K562 (cell line): ENCODE measurements around the gene DHX8.

ENCODE experiments used
- EGR1 ChIP-seq: fragments of 450-650 bp; conservative IDR thresholded peaks from 2 replicates; pipeline ENCODE4 v1.6.1; 2017; ENCODE audit warnings: mild to moderate bottlenecking
- EP300 ChIP-seq: IDR thresholded peaks from 2 replicates; pipeline ENCODE4 v1.6.1; 2012; ENCODE audit warnings: low read length, improper control_type of control experiment
- ETV6 ChIP-seq, 3 experiments: fragments of 150-350 bp in 1 of 3; sonication (generic) in 1 of 3; formaldehyde crosslinking in 1 of 3; IDR thresholded peaks; 2 replicates each; pipeline versions ENCODE4 v1.6.1 to v1.8.0; 2014 to 2022; ENCODE audit warnings: borderline replicate concordance in 2 of 3, low read depth in 2 of 3, antibody characterized with exemption in 1 of 3, low read length in 1 of 3, mild to moderate bottlenecking in 1 of 3, missing genetic modification reagents in 1 of 3
- MYNN ChIP-seq, 2 experiments: sonication (generic); formaldehyde crosslinking in 1 of 2; IDR thresholded peaks; 2 replicates each; pipeline versions ENCODE4 v1.5.0 to v1.6.1; 2016 to 2020; ENCODE audit warnings: antibody characterized with exemption in 1 of 2, missing genetic modification reagents in 1 of 2
- NCOR1 ChIP-seq: fragments of 450-650 bp; IDR thresholded peaks from 2 replicates; pipeline ENCODE4 v1.6.1; 2016; ENCODE audit warnings: mild to moderate bottlenecking, moderate library complexity
- NFYB ChIP-seq: IDR thresholded peaks from 2 replicates; pipeline ENCODE4 v1.6.1; 2011; ENCODE audit warnings: mild to moderate bottlenecking, moderate library complexity; ENCODE audit not compliant: insufficient read length; ENCODE audit errors: extremely low read depth
- PURB ChIP-seq: sonication (generic); formaldehyde crosslinking; IDR thresholded peaks from 2 replicates; pipeline ENCODE4 v1.9.0; 2021; ENCODE audit warnings: low read depth, mild to moderate bottlenecking, missing genetic modification reagents
- REST ChIP-seq, 2 experiments: fragments of 450-650 bp; formaldehyde crosslinking in 1 of 2; IDR thresholded peaks; 2 replicates each; pipeline versions ENCODE4 v1.4.0 to v1.6.1; 2014 to 2020; ENCODE audit warnings: mild to moderate bottlenecking in 2 of 2, borderline replicate concordance in 1 of 2, low read depth in 1 of 2
- TGIF2 ChIP-seq: sonication (generic); formaldehyde crosslinking; IDR thresholded peaks from 2 replicates; pipeline ENCODE4 v1.8.1; 2022; ENCODE audit warnings: mild to moderate bottlenecking, missing genetic modification reagents, moderate library complexity
- YY1 ChIP-seq, 3 experiments: IDR thresholded peaks; 2 replicates each; pipeline ENCODE4 v1.6.1; 2011; ENCODE audit warnings: low read length in 2 of 3, mild to moderate bottlenecking in 2 of 3, moderate library complexity in 2 of 3, borderline replicate concordance in 1 of 3, control low read depth in 1 of 3, low read depth in 1 of 3; ENCODE audit not compliant: insufficient read depth in 3 of 3, insufficient replicate concordance in 2 of 3, control insufficient read depth in 1 of 3, insufficient read length in 1 of 3; ENCODE audit errors: extremely low read depth in 1 of 3
- ZNF274 ChIP-seq: IDR thresholded peaks from 2 replicates; pipeline ENCODE4 v1.6.1; 2011; ENCODE audit warnings: low read depth, mild to moderate bottlenecking, low read length, moderate library complexity, borderline replicate concordance
- ZNF785 ChIP-seq: fragments of 250-450 bp; sonication (Bioruptor Pico); IDR thresholded peaks from 2 replicates; pipeline ENCODE4 v1.4.0; 2020; ENCODE audit warnings: mild to moderate bottlenecking
- TF ChIP-seq, protein P1 (sequence below): sonication (generic); formaldehyde crosslinking; IDR thresholded peaks from 2 replicates; pipeline ENCODE4 v1.8.0; 2022; ENCODE audit warnings: missing genetic modification reagents, mild to moderate bottlenecking, borderline replicate concordance
- TF ChIP-seq, protein P2 (sequence below), 3 experiments: IDR thresholded peaks in 2 of 3; conservative IDR thresholded peaks in 1 of 3; 2 replicates each; pipeline ENCODE4 v1.5.1; 2011 to 2012; ENCODE audit warnings: low read length in 3 of 3, mild to moderate bottlenecking in 3 of 3, control low read depth in 2 of 3, improper control_type of control experiment in 1 of 3, inconsistent platforms in 1 of 3, low read depth in 1 of 3, mixed read lengths in 1 of 3, moderate library complexity in 1 of 3; ENCODE audit not compliant: insufficient read depth in 2 of 3

- TF ChIP-seq ZNF785 (CRISPR knock-in tag) (no peak), PURB (no peak), ZNF274 (no peak), TGIF2 (CRISPR knock-in tag) (no peak), MYNN (IDR thresholded peaks at IDR 0.05) (no peak), MYNN (CRISPR knock-in tag; IDR thresholded peaks at IDR 0.05) (no peak), EP300 (no peak), NFYB (no peak), REST (IDR thresholded peaks at IDR 0.05; ENCODE audit: borderline replicate concordance) (no peak), REST (CRISPR knock-in tag; IDR thresholded peaks at IDR 0.05; ENCODE audit: low read depth) (no peak), YY1 (IDR thresholded peaks at IDR 0.05; ENCODE audit: borderline replicate concordance in 1 of 3, control insufficient read depth in 1 of 3, extremely low read depth in 1 of 3, insufficient read depth in 3 of 3, insufficient read length in 1 of 3, insufficient replicate concordance in 2 of 3, low read depth in 1 of 3, low read length in 2 of 3) (no peak), NCOR1 (no peak), EGR1 (no peak), ETV6 (IDR thresholded peaks at IDR 0.05; ENCODE audit: borderline replicate concordance in 1 of 2, low read depth in 2 of 2, low read length in 1 of 2) (no peak), ETV6 (CRISPR knock-in tag; IDR thresholded peaks at IDR 0.05; ENCODE audit: borderline replicate concordance) (no peak)
- TF ChIP-seq, protein P1, sequence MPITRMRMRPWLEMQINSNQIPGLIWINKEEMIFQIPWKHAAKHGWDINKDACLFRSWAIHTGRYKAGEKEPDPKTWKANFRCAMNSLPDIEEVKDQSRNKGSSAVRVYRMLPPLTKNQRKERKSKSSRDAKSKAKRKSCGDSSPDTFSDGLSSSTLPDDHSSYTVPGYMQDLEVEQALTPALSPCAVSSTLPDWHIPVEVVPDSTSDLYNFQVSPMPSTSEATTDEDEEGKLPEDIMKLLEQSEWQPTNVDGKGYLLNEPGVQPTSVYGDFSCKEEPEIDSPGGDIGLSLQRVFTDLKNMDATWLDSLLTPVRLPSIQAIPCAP (CRISPR knock-in tag) = no peak
- TF ChIP-seq, protein P2, sequence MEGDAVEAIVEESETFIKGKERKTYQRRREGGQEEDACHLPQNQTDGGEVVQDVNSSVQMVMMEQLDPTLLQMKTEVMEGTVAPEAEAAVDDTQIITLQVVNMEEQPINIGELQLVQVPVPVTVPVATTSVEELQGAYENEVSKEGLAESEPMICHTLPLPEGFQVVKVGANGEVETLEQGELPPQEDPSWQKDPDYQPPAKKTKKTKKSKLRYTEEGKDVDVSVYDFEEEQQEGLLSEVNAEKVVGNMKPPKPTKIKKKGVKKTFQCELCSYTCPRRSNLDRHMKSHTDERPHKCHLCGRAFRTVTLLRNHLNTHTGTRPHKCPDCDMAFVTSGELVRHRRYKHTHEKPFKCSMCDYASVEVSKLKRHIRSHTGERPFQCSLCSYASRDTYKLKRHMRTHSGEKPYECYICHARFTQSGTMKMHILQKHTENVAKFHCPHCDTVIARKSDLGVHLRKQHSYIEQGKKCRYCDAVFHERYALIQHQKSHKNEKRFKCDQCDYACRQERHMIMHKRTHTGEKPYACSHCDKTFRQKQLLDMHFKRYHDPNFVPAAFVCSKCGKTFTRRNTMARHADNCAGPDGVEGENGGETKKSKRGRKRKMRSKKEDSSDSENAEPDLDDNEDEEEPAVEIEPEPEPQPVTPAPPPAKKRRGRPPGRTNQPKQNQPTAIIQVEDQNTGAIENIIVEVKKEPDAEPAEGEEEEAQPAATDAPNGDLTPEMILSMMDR (IDR thresholded peaks at IDR 0.05 in 2 of 3, conservative IDR thresholded peaks at IDR 0.05 in 1 of 3; ENCODE audit: insufficient read depth in 2 of 3, low read depth in 1 of 3, low read length in 3 of 3) = no peak
These were observed 39.4 kb upstream of the DHX8 start for GRCh38 chr17:43444223-43445008.
